Measurements from ENCODE around the gene SFXN3. TPM values are rescaled to one million over a fixed set of nuclear protein-coding genes. Genes with fewer than 3 reads are reported as not detected.
A peak's percentile ranks its signal among the peaks of the same experiment; 100 is the strongest.

SFXN3 gene
- total RNA-seq, 1 experiment from 2014 or later, result 2.8 TPM

DNA sequence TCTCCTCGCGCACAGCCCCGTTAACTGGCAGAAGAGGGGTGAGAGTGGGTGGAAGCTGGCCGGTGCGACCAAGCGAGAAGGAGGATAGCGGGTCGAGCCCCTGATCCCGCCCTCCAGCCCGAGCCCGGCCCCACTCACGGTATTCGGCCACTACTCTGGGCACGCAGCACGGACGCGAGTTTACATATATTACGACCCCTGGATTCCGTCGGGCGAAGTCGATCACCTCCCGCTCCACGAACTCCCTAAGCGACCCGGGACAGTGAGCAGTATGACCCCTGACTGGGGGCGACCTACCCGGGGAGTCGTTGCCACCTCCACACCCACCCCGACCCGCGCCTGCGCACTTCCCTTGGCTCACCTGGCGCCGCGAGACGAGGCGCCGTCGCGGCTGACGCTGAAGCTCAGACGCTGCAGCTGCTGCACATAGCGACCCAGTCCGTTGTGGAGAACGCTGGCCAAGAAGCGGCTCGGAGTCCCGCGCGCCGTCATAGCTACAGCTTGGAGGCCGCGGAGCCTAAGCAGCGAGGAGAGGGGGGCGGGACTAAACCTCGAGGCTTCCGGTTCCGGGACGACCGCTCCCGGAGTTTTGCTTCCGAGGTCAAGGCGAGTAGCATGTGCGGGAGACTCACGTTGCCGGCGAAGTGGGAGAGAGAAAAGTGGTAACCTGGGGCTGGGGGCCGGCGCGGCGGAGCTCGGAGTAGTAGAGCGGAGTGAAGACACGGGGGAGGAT, 43.9 kb upstream of the SFXN3 start, which contains the start of the genes MRPL43 and TWNK:
Gene MRPL43 (minus strand): TSS at position 546 of the 733 bp plus-strand sequence. CDS start 54 bp downstream, at position 492.
Gene TWNK (plus strand): TSS at position 592 of the 733 bp plus-strand sequence. CDS start 668 bp downstream, outside the sequence.
- Histone ChIP-seq H3K4me2 (ENCODE audit: insufficient read depth, insufficient read length, low read length) (peak within 1 kb of the TSS; percentile 94), H3K79me2 (ENCODE audit: insufficient read depth, low read length) (peaks cover 17% of the 10 kb centered on the region; the same call in 1 of the 2 replicates), H2AK5ac (ENCODE audit: insufficient read length, low read length) (no peak within 1 kb of the TSS), H4K8ac (replicated peaks; ENCODE audit: insufficient read length, low read depth, low read length) (no peak within 1 kb of the TSS), H3T11ph (ENCODE audit: low read length) (no peak within 1 kb of the TSS), H3K4ac (ENCODE audit: low read depth, low read length) (no peak within 1 kb of the TSS), H3K14ac (ENCODE audit: insufficient read depth, low read length) (no peak within 1 kb of the TSS; the same call in 1 of the 2 replicates), H3K56ac (ENCODE audit: insufficient read length, low read depth, low read length) (no peak within 1 kb of the TSS), H3K23ac (ENCODE audit: insufficient read length, low read depth, low read length) (no peak within 1 kb of the TSS), H3K79me1 (ENCODE audit: insufficient read depth, low read depth, low read length, poor library complexity, severe bottlenecking) (peaks cover 14% of the 10 kb centered on the region), H3K4me1 (ENCODE audit: insufficient read depth, low read length) (no peaks in the 10 kb centered on the region; the same call in 1 of the 2 replicates), H3K27ac (ENCODE audit: insufficient read length, low read depth, low read length) (no peak within 1 kb of the TSS), H3K23me2 (ENCODE audit: insufficient read length, low read depth, low read length, poor library complexity, severe bottlenecking) (peaks cover 8% of the 10 kb centered on the region), H2BK120ac (ENCODE audit: low read depth, low read length, poor library complexity, severe bottlenecking) (no peak within 1 kb of the TSS), H3K27me3 (ENCODE audit: insufficient read depth, low read length) (no peaks in the 10 kb centered on the region), H2BK5ac (ENCODE audit: insufficient read length, low read length) (no peak within 1 kb of the TSS), H4K20me1 (ENCODE audit: control insufficient read depth, insufficient read depth, insufficient read length) (no peaks in the 10 kb centered on the region), H3K9me3 (ENCODE audit: control insufficient read depth, low read depth, low read length) (no peaks in the 10 kb centered on the region), H2BK20ac (ENCODE audit: low read depth, low read length, poor library complexity, severe bottlenecking) (no peak within 1 kb of the TSS), H2BK15ac (ENCODE audit: low read depth, low read length) (no peak within 1 kb of the TSS), H4K91ac (ENCODE audit: insufficient read length, low read depth, low read length) (no peak within 1 kb of the TSS), H3K18ac (ENCODE audit: insufficient read length, low read depth, low read length) (peak within 1 kb of the TSS; percentile 57), H3K9ac (ENCODE audit: extremely low read depth, insufficient read length, low read length) (peak within 1 kb of the TSS; percentile 84), H2BK12ac (ENCODE audit: insufficient read length, low read depth, low read length) (no peak within 1 kb of the TSS), H4K5ac (ENCODE audit: insufficient read length, low read depth, low read length) (no peak within 1 kb of the TSS), H2AFZ (ENCODE audit: low read length) (no peak within 1 kb of the TSS)
- TF ChIP-seq, protein P1, sequence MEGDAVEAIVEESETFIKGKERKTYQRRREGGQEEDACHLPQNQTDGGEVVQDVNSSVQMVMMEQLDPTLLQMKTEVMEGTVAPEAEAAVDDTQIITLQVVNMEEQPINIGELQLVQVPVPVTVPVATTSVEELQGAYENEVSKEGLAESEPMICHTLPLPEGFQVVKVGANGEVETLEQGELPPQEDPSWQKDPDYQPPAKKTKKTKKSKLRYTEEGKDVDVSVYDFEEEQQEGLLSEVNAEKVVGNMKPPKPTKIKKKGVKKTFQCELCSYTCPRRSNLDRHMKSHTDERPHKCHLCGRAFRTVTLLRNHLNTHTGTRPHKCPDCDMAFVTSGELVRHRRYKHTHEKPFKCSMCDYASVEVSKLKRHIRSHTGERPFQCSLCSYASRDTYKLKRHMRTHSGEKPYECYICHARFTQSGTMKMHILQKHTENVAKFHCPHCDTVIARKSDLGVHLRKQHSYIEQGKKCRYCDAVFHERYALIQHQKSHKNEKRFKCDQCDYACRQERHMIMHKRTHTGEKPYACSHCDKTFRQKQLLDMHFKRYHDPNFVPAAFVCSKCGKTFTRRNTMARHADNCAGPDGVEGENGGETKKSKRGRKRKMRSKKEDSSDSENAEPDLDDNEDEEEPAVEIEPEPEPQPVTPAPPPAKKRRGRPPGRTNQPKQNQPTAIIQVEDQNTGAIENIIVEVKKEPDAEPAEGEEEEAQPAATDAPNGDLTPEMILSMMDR (conservative IDR thresholded peaks at IDR 0.05), result no peak
- WGBS (ENCODE audit: extremely low coverage, insufficient read length, low lambda C conversion rate), result no CpG with 5 or more reads among the region's 75 CpGs
- Mint-ChIP-seq H3K9me3 (peaks cover 0 to 2% of the 10 kb centered on the region in 2 experiments; a peak in 3 of 5 replicates), H3K4me3 (peak within 1 kb of the TSS; percentile 96 to 98), H3K4me1 (peaks cover 9 to 16% of the 10 kb centered on the region in 2 experiments), H3K27ac (peak within 1 kb of the TSS; percentile 55 to 98 (median 96)), H3K27me3 (ENCODE audit: low read depth) (no peaks in the 10 kb centered on the region), H3K36me3 (ENCODE audit: insufficient read depth in 1 of 3, low read depth in 3 of 3) (peaks cover 28 to 41% (median 37%) of the 10 kb centered on the region in 3 experiments; a peak in 6 of 7 replicates)
- peak; percentile 87 for DNase-seq

All from H9 (cell line).